ES-I3 (cell line): ENCODE data around the gene HIPK2.

Experiments used
- H3K36me3 ChIP-seq: 2 replicates; pipeline ENCODE4 v1.6.1; 2013; ENCODE audit warnings: mild to moderate bottlenecking, low read length, control low read depth, moderate library complexity; ENCODE audit not compliant: insufficient read depth
- H3K4me1 ChIP-seq: 2 replicates; pipeline ENCODE4 v1.6.1; 2013; ENCODE audit warnings: mild to moderate bottlenecking, control low read depth, low read length; ENCODE audit not compliant: insufficient read depth
- H3K9ac ChIP-seq: 2 replicates; pipeline ENCODE4 v1.6.1; 2013; ENCODE audit warnings: low read depth, mild to moderate bottlenecking, low read length, moderate library complexity
- H3K9me3 ChIP-seq: 2 replicates; pipeline ENCODE4 v1.6.1; 2013; ENCODE audit warnings: mild to moderate bottlenecking, low read length, moderate library complexity; ENCODE audit not compliant: control insufficient read depth, insufficient read depth

HIPK2 gene

DNA sequence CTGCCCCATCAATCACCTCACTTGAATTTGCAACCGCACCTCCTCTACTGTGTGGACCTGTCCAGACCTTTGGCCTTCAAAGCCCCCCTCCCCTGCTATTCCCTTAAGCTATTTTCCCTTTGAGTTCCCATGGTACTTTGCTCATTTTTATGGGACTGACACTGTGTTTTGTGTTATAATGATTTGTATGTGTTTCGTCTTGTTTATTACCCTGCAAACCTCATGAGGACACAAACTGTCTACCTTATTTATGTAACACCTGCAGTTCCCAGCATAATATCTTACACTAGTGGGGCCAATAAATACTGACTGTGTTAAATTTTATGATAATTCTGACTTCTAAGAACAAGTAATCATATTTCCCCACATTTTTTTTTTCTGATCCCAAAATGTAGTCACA, 183.7 kb downstream of the HIPK2 start:
- no peaks in the 10 kb centered on the region for H3K9me3 ChIP-seq
- H3K9ac ChIP-seq, result no peak overlapping the region
- H3K4me1 ChIP-seq, result no peaks in the 10 kb centered on the region
- no peaks in the 10 kb centered on the region for H3K36me3 ChIP-seq

- Histone ChIP-seq H3K36me3 (no peaks in the 10 kb centered on the region), H3K4me1 (no peaks in the 10 kb centered on the region; the same call in 1 of the 2 replicates), H3K9me3 (no peaks in the 10 kb centered on the region), H3K9ac (no peak overlapping the region)
Measured at GRCh38 chr7:139592801-139593461, 184.9 kb downstream of the HIPK2 start.

DNA sequence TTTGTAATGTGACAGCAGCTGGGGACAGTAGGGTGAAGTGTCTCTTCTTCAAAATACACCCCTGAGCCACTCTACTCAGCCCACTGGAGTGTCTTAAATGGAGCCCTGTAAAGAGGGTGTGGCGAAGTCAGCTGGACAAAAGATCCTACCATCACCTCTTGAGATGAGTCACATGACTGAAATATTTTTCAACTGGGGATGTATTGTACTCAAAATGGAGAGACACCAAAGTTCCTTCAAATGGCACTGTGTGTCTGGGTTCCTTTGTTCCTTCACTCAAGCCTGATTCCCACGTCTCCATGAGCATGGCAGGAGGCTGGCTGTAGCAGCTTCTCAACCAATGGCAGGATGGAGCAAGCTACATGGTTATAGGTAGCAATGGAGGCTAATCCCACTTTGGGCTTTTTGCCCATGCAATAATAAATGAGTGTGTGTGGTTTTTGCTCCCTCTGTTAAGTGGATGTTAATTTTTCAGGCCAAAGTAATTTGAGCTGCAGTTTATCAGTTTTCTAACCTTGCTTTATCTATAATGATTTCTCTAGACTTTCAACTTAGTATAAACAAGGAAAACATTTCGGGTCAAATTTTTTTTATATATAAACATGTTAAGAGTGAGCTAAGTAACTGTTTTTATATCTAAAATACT, 186.1 kb downstream of the HIPK2 start:
- no peaks in the 10 kb centered on the region for H3K36me3 ChIP-seq
- no peaks in the 10 kb centered on the region; the same call in 1 of the 2 replicates for H3K4me1 ChIP-seq
- no peak overlapping the region for H3K9ac ChIP-seq
- H3K9me3 ChIP-seq, result no peaks in the 10 kb centered on the region

GRCh38 chr7:139589474-139589873, 188.3 kb downstream of the HIPK2 start:
- Histone ChIP-seq H3K36me3 (no peaks in the 10 kb centered on the region), H3K4me1 (no peaks in the 10 kb centered on the region; the same call in 1 of the 2 replicates), H3K9ac (no peak overlapping the region), H3K9me3 (no peaks in the 10 kb centered on the region)

GRCh38 chr7:139588632-139589031, 189.2 kb downstream of the HIPK2 start:
- Histone ChIP-seq H3K36me3 (no peaks in the 10 kb centered on the region), H3K4me1 (no peaks in the 10 kb centered on the region; the same call in 1 of the 2 replicates), H3K9me3 (no peaks in the 10 kb centered on the region), H3K9ac (no peak overlapping the region)

- no peaks in the 10 kb centered on the region for H3K9me3 ChIP-seq
- no peaks in the 10 kb centered on the region for H3K36me3 ChIP-seq
- no peak overlapping the region for H3K9ac ChIP-seq
- no peaks in the 10 kb centered on the region; the same call in 1 of the 2 replicates for H3K4me1 ChIP-seq
Measured at GRCh38 chr7:139587535-139587934, 190.3 kb downstream of the HIPK2 start.

- no peaks in the 10 kb centered on the region for H3K36me3 ChIP-seq
- H3K9me3 ChIP-seq, result no peaks in the 10 kb centered on the region
- H3K4me1 ChIP-seq, result no peaks in the 10 kb centered on the region; the same call in 1 of the 2 replicates
- no peak overlapping the region for H3K9ac ChIP-seq
Measured at GRCh38 chr7:139586286-139586685, 191.5 kb downstream of the HIPK2 start.

DNA sequence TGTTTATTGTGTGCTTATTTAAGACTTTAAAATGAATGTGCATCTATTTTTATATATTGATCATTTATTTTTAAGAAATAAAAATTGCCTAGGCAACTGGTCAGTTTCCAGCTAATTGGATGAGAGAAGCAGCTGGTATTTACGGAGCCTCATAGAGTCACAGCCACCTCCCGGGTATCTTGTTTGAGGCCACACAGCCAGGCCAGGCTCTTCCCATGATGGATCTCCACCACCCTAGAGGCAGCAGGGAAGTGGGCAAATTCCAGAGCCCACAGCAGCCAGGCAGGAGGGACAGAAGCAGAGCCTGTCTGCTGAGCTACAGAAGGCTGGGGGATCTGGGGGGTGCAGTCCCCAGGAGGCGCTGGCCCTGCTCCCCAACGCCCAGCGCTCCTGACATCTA, 192.8 kb downstream of the HIPK2 start:
- Histone ChIP-seq H3K9me3 (no peaks in the 10 kb centered on the region), H3K9ac (no peak overlapping the region), H3K4me1 (no peaks in the 10 kb centered on the region; the same call in 1 of the 2 replicates), H3K36me3 (no peaks in the 10 kb centered on the region)

GRCh38 chr7:139583826-139584553, 193.8 kb downstream of the HIPK2 start:
- no peaks in the 10 kb centered on the region; the same call in 1 of the 2 replicates for H3K4me1 ChIP-seq
- no peaks in the 10 kb centered on the region for H3K9me3 ChIP-seq
- no peak overlapping the region for H3K9ac ChIP-seq
- no peaks in the 10 kb centered on the region for H3K36me3 ChIP-seq

DNA sequence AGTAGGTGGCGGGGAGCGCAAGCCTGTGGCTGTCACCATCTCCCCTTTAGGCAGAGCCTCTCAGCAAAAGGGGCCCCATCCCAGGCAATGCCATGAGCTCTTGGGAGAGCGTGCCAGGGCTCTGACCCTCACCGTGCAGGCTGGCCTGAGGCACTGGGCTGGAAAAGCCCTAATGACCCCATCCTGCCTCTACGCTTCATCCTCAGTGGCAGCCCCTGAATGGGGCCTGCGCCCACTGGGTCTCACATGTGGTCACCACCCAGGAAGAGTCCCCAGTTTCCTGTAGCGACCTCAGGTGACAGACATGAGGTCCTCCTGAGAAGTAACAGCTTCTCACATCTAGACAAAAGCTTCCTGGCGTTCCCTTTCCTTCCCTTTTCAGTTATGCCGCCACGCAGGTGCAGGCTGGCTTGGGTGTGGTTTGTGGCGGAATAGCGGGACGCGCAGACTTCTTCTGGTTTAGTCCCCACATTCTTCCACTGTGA, 195.1 kb downstream of the HIPK2 start:
- no peaks in the 10 kb centered on the region for H3K4me1 ChIP-seq
- H3K36me3 ChIP-seq, result no peaks in the 10 kb centered on the region; the same call in 1 of the 2 replicates
- no peaks in the 10 kb centered on the region for H3K9me3 ChIP-seq
- H3K9ac ChIP-seq, result no peak overlapping the region

DNA sequence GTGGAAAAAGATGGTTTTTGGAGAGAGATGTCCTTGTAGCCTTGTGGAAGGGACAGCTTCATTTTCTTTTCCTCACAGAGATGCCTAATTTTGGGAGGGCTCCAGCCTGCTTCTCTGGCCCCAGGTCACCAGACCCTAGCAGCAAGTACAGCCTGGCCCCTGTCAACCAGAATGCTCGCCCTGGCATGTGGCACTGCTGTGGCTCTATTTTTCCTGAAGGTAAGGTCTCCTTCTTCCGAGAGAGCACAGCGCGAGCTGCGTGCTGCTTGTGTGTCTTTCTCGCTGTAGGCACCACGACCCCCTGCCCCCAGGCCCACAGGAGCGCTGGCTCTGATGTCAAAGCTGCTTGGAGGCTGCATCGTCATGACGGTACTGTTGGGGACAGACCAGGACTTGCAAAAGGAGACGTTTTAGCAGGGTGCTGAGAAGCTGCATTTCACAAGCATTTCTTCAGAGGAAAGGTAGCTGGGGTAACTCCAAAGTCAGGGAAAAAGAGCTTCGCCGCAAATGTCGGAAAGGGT, 195.6 kb downstream of the HIPK2 start:
- Histone ChIP-seq H3K36me3 (no peaks in the 10 kb centered on the region; the same call in 1 of the 2 replicates), H3K9ac (no peak overlapping the region)

GRCh38 chr7:139580435-139580834, 197.4 kb downstream of the HIPK2 start:
- Histone ChIP-seq H3K4me1 (no peaks in the 10 kb centered on the region), H3K36me3 (no peaks in the 10 kb centered on the region; the same call in 1 of the 2 replicates), H3K9me3 (no peaks in the 10 kb centered on the region), H3K9ac (no peak overlapping the region)

More for the DNA sequence above, 195.6 kb downstream of the HIPK2 start:
- Histone ChIP-seq H3K4me1 (no peaks in the 10 kb centered on the region), H3K9me3 (no peaks in the 10 kb centered on the region)

GRCh38 chr7:139576179-139576973, 201.4 kb downstream of the HIPK2 start:
- no peaks in the 10 kb centered on the region; the same call in 1 of the 2 replicates for H3K36me3 ChIP-seq
- H3K4me1 ChIP-seq, result no peaks in the 10 kb centered on the region
- H3K9me3 ChIP-seq, result no peaks in the 10 kb centered on the region
- H3K9ac ChIP-seq, result no peak overlapping the region

- Histone ChIP-seq H3K9me3 (no peaks in the 10 kb centered on the region), H3K4me1 (no peaks in the 10 kb centered on the region), H3K36me3 (no peaks in the 10 kb centered on the region; the same call in 1 of the 2 replicates), H3K9ac (no peak overlapping the region)
Measured at GRCh38 chr7:139575338-139575680, 202.5 kb downstream of the HIPK2 start.
